Heart left ventricle (tissue), 13 donors: ENCODE results near the gene GLTPD2.

Experiments
- POLR2A ChIP-seq, 2 donors: fragments of 450-650 bp; IDR thresholded peaks; one replicate each; pipeline ENCODE4 v1.6.1; 2017; ENCODE audit warnings: antibody characterized with exemption in 2 of 2, mild to moderate bottlenecking in 2 of 2, moderate library complexity in 2 of 2
- TF ChIP-seq, protein P1 (sequence below), 12 donors: fragments of 200-600 bp; sonication (generic) in 4 of 12; IDR thresholded peaks; one replicate each; pipeline versions ENCODE4 v1.5.0 to v1.8.0; 2018 to 2022; ENCODE audit warnings: antibody characterized with exemption in 12 of 12, mild to moderate bottlenecking in 5 of 12
- donor health status: ischemic (EF 13 %, LVEDD 7.1; RV severe dilation, severe dysfunction).
- donor health status: DM: no; HTN: yes; CAD: no.
- donor health status: DM: no; HTN: no; CAD: no.
- donor health status: ischemic (EF 25% LVEDD 6.9; RV normal size, moderate dysfunction).
- donor health status: ischemic (EF 25% LVEDD 5.7; RV mildly dilated, moderate dysfunction).
- donor health status: ischemic (EF 35%, LVEDD 5.7; RV mildly dilated, moderate dysfunction).
- donor health status: nonischemic (EF 11% LVEDD 7.7; RV severe dilation, severe dysfunction).
- donor health status: DM: yes; HTN: yes; CAD: no.
- donor health status: PGD.
- donor health status: ischemic (EF 29% LVEDD 5.4; RV normal size, mild dysfunction).
- donor health status: nonischemic (EF 23%, LVEDD 6.1; RV moderate dilation, normal function).

DNA sequence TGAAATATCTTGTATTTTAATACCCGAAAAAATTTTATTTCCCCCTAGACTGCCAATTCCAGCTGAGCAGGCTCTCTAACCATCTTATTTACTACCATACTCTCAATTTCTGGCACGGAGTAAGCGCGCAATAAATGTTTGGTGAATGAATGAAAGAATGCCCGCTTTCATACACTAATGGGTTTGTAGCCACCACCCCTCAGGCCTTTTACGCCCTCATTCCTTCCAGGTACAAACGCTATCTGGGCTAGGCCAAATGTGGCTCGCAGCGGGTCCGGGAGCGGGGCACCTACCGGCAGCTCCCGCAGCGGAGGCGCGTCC, 17.7 kb downstream of the GLTPD2 start:
- TF ChIP-seq, protein P1, sequence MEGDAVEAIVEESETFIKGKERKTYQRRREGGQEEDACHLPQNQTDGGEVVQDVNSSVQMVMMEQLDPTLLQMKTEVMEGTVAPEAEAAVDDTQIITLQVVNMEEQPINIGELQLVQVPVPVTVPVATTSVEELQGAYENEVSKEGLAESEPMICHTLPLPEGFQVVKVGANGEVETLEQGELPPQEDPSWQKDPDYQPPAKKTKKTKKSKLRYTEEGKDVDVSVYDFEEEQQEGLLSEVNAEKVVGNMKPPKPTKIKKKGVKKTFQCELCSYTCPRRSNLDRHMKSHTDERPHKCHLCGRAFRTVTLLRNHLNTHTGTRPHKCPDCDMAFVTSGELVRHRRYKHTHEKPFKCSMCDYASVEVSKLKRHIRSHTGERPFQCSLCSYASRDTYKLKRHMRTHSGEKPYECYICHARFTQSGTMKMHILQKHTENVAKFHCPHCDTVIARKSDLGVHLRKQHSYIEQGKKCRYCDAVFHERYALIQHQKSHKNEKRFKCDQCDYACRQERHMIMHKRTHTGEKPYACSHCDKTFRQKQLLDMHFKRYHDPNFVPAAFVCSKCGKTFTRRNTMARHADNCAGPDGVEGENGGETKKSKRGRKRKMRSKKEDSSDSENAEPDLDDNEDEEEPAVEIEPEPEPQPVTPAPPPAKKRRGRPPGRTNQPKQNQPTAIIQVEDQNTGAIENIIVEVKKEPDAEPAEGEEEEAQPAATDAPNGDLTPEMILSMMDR (IDR thresholded peaks at IDR 0.05) = no peak
- TF ChIP-seq POLR2A (IDR thresholded peaks at IDR 0.05) = no peak
